Kidney (tissue), 22 donors: Measurements from ENCODE around the gene IFNL2. TPM values are rescaled to one million over a fixed set of nuclear protein-coding genes. Genes with fewer than 3 reads are reported as not detected.
A peak's percentile ranks its signal among the peaks of the same experiment; 100 is the strongest.
"Not testable (repeated sequence)": the region's sequence is repeated elsewhere in the genome, so short reads cannot be mapped to it uniquely, and the experiment has no call there.

ENCODE experiments used
- DNase-seq, 5 donors: peaks; one replicate each; pipeline ENCODE4 v3.0.0-alpha.2; 2013 to 2020
- FAIRE-seq: peaks from 2 replicates; lab custom pipeline; 2012; peaks lifted over from hg19 to GRCh38; lab: Jason Lieb, UNC
- H3K27ac ChIP-seq, 2 donors: one replicate each; pipeline ENCODE4 v1.7.0; 2013; ENCODE audit warnings: low read depth in 2 of 2, low read length in 2 of 2, inconsistent platforms in 1 of 2
- H3K27me3 ChIP-seq: one replicate; pipeline ENCODE4 v1.7.1; 2013; ENCODE audit warnings: low read length, inconsistent platforms; ENCODE audit not compliant: control insufficient read depth, insufficient read depth
- H3K36me3 ChIP-seq, 3 donors: one replicate each; pipeline versions ENCODE4 v1.7.0 to v1.7.1; 2013; ENCODE audit warnings: low read length in 3 of 3, control low read depth in 1 of 3, inconsistent platforms in 1 of 3; ENCODE audit not compliant: insufficient read depth in 3 of 3, control insufficient read depth in 2 of 3
- H3K4me1 ChIP-seq, 3 donors: one replicate each; pipeline versions ENCODE4 v1.7.0 to v1.7.1; 2013; ENCODE audit warnings: low read length in 3 of 3, inconsistent platforms in 1 of 3, low read depth in 1 of 3; ENCODE audit not compliant: control insufficient read depth in 2 of 3, insufficient read depth in 2 of 3
- H3K4me3 ChIP-seq, 3 donors: one replicate each; pipeline versions ENCODE4 v1.7.0 to v1.8.1; 2013; ENCODE audit warnings: low read length in 3 of 3, control low read depth in 1 of 3, inconsistent platforms in 1 of 3
- H3K9ac ChIP-seq, 3 donors: one replicate each; pipeline versions ENCODE4 v1.7.0 to v1.7.1; 2013; ENCODE audit warnings: low read length in 3 of 3, control low read depth in 1 of 3, inconsistent platforms in 1 of 3
- H3K9me3 ChIP-seq, 3 donors: one replicate each; pipeline versions ENCODE4 v1.7.0 to v1.7.1; 2013; ENCODE audit warnings: low read length in 3 of 3, control low read depth in 1 of 3, inconsistent platforms in 1 of 3; ENCODE audit not compliant: control insufficient read depth in 2 of 3, insufficient read depth in 1 of 3
- intact Hi-C: fragments of 100-400 bp; cut with DNase I; formaldehyde crosslinking; loops from one replicate; pipeline ENCODE4 v1.11.1; 2022
- long read RNA-seq, 10 donors: library from polyadenylated mRNA in 1 of 10; unstranded in 1 of 10; transcript quantifications; one replicate each; pipeline ENCODE4 v2.0.0 and lab custom pipeline, GENCODE V29; 2021 to 2026
- polyA plus RNA-seq: library from polyadenylated mRNA; stranded (reverse); fragments of 350-450 nt; fragmentation: Illumina TruSeq; extraction: RNeasy Lipid Tissue Mini Kit (QIAGEN cat#74804); gene quantifications from one replicate; pipeline ENCODE4 v1.2.3, GENCODE V29; 2014; ENCODE audit warnings: low read depth, low replicate concordance; ENCODE audit not compliant: insufficient read depth
- total RNA-seq: library from RNA; stranded (reverse); fragmentation: NEBNext Ultra II Directional; extraction: Animal tissue kit (Norgen Biotek cat#: 25700); gene quantifications from one replicate; pipeline ENCODE4 v1.2.1, GENCODE V29; 2021
- TF ChIP-seq, protein P1 (sequence below): IDR thresholded peaks from 3 replicates; pipeline ENCODE4 v1.5.1; 2012; ENCODE audit warnings: mild to moderate bottlenecking, moderate library complexity, borderline replicate concordance; ENCODE audit not compliant: insufficient read depth; ENCODE audit errors: extremely low read depth
- donor health status: control.
- donor health status: control.
- donor health status: control.
- donor health status: control.
- donor health status: control.
- donor health status: DM: yes; HTN: yes; CAD: no.
- donor health status: Normal renal cell carcinoma (clear cell type).

The IFNL2 gene
- not detected for total RNA-seq
- polyA plus RNA-seq: not detected
- long read RNA-seq, donor 1: 0 reads
- long read RNA-seq, donor 2: 0 reads
- long read RNA-seq, donor 3: 0 reads
- long read RNA-seq, donor 4: 0 reads
- long read RNA-seq, donor 5: 0 reads
- long read RNA-seq, donor 6: 0 reads
- long read RNA-seq, donor 7: 0 reads
- long read RNA-seq, donor 8: 0 reads
- long read RNA-seq, donor 9: 0 reads
- long read RNA-seq, donor 10: 0 reads

DNA sequence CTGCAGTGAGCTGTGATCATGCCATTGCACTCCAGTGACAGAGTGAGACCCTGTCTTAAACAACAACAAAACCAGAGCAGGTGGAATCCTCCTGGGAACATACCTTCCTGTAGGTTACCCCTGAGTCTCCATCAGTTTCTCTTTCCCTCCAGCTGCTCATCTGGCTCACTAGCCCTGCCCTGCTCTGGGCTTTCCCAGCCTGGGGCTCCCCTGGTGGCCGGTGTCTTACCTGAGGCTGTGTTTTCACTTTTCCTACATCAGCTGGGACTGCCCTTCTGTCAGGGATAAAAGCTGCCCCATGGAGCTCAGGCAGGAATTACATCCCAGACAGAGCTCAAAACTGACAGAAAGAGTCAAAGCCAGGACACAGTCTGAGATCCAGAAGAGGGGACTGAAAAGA lies at the start of gene IFNL2:
Gene IFNL2 (plus strand): TSS at position 312 of the 400 bp plus-strand sequence. CDS start 173 bp downstream, outside the sequence.
- H3K9me3 ChIP-seq, intact Hi-C loops, H3K4me1 ChIP-seq, H3K36me3 ChIP-seq, H3K27ac ChIP-seq, H3K4me3 ChIP-seq, FAIRE-seq, H3K9ac ChIP-seq, DNase-seq: not testable (repeated sequence)
- peaks cover 11% of the 10 kb centered on the region for H3K27me3 ChIP-seq

DNA sequence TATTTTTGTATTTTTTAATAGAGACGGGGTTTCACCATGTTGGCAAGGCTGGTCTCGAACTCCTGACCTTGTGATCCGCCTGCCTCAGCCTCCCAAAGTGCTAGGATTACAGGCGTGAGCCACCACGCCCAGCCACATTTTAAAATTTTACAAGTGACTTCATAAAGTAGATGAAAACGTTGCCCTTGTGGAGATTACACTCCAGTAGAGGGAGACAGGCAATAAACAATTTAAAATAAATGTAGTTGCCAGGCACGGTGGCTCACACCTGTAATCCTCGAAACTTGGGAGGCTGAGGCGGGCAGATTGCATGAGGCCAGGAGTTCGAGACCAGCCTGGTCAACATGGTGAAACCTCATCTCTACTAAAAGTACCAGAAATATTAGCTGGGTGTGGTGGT lies 49.1 kb upstream of the IFNL2 start:
- H3K27ac ChIP-seq, H3K36me3 ChIP-seq, H3K9ac ChIP-seq, H3K27me3 ChIP-seq, DNase-seq, H3K4me1 ChIP-seq, intact Hi-C loops, FAIRE-seq, H3K4me3 ChIP-seq, H3K9me3 ChIP-seq: not testable (repeated sequence)

DNA sequence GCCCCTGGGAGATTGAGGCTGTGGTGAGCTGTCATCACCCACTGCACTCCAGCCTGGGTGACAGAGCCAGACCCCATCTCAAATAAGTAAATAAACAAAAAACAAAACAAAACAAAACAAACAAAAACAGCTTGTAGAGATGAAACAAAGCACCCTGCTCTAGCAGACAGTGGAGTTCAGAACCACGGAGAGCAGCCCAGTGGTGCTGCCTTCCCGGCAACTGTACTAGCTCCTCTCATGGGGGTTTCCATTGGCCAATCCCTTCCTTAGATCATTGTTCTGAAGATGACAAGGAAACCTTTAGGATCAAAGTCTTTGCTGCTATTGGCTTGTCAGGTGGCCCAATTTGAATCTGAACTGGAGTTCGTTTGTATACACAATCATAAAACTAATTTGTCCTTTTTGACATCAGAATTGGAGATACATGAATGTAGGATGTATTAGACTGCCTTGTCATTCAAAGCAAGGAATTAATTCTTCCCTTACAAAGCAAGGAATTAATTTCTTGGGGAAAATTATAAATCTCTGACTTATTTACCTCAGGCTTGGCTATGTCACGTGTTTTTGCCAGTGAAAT lies 44.4 kb upstream of the IFNL2 start:
- no peak overlapping the region for H3K27ac ChIP-seq
- DNase-seq: peak in 3 of 5 donors; percentile 62 to 77 (median 70)
- TF ChIP-seq, protein P1, sequence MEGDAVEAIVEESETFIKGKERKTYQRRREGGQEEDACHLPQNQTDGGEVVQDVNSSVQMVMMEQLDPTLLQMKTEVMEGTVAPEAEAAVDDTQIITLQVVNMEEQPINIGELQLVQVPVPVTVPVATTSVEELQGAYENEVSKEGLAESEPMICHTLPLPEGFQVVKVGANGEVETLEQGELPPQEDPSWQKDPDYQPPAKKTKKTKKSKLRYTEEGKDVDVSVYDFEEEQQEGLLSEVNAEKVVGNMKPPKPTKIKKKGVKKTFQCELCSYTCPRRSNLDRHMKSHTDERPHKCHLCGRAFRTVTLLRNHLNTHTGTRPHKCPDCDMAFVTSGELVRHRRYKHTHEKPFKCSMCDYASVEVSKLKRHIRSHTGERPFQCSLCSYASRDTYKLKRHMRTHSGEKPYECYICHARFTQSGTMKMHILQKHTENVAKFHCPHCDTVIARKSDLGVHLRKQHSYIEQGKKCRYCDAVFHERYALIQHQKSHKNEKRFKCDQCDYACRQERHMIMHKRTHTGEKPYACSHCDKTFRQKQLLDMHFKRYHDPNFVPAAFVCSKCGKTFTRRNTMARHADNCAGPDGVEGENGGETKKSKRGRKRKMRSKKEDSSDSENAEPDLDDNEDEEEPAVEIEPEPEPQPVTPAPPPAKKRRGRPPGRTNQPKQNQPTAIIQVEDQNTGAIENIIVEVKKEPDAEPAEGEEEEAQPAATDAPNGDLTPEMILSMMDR: no peak
- H3K9ac ChIP-seq: no peak overlapping the region
- no peaks in the 10 kb centered on the region for H3K4me1 ChIP-seq
- no peak overlapping the region for H3K4me3 ChIP-seq
- no peak for FAIRE-seq
- no peaks in the 10 kb centered on the region for H3K27me3 ChIP-seq
- no peaks in the 10 kb centered on the region for H3K36me3 ChIP-seq
- intact Hi-C loops: no loop called here
- H3K9me3 ChIP-seq: no peaks in the 10 kb centered on the region

DNA sequence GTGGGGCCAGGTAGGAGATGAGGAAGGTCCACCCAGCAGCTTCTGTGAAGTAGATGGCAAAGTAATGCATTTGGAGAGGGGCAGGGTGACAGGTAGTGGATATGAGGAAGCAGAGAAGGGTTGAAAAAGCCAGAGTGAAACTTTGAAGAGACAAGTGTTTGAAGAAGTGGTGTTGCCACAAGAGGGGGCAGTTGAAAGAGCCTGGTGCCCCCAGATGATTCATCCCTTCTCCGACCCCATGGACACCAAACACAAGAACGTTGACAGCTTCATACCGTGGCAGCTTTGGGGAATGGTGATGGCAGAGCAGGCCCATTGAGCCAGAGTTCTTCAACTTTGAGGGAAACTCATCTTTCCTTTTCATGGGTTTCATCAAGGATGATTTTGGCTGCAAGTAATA lies 43.3 kb upstream of the IFNL2 start:
- TF ChIP-seq, protein P1: no peak
- Histone ChIP-seq H3K4me3 (no peak overlapping the region), H3K36me3 (no peaks in the 10 kb centered on the region), H3K9me3 (no peaks in the 10 kb centered on the region), H3K9ac (no peak overlapping the region), H3K4me1 (no peaks in the 10 kb centered on the region), H3K27ac (no peak overlapping the region), H3K27me3 (no peaks in the 10 kb centered on the region)
- FAIRE-seq (no peak), DNase-seq (no peak)
- intact Hi-C loops: no loop called here
